ES-I3 (cell line): ENCODE measurements around the gene CMIP.

ENCODE experiments used
- H3K36me3 ChIP-seq: 2 replicates; pipeline ENCODE4 v1.6.1; 2013; ENCODE audit warnings: mild to moderate bottlenecking, low read length, control low read depth, moderate library complexity; ENCODE audit not compliant: insufficient read depth
- H3K4me1 ChIP-seq: 2 replicates; pipeline ENCODE4 v1.6.1; 2013; ENCODE audit warnings: mild to moderate bottlenecking, control low read depth, low read length; ENCODE audit not compliant: insufficient read depth
- H3K9ac ChIP-seq: 2 replicates; pipeline ENCODE4 v1.6.1; 2013; ENCODE audit warnings: low read depth, mild to moderate bottlenecking, low read length, moderate library complexity
- H3K9me3 ChIP-seq: 2 replicates; pipeline ENCODE4 v1.6.1; 2013; ENCODE audit warnings: mild to moderate bottlenecking, low read length, moderate library complexity; ENCODE audit not compliant: control insufficient read depth, insufficient read depth

The CMIP gene

DNA sequence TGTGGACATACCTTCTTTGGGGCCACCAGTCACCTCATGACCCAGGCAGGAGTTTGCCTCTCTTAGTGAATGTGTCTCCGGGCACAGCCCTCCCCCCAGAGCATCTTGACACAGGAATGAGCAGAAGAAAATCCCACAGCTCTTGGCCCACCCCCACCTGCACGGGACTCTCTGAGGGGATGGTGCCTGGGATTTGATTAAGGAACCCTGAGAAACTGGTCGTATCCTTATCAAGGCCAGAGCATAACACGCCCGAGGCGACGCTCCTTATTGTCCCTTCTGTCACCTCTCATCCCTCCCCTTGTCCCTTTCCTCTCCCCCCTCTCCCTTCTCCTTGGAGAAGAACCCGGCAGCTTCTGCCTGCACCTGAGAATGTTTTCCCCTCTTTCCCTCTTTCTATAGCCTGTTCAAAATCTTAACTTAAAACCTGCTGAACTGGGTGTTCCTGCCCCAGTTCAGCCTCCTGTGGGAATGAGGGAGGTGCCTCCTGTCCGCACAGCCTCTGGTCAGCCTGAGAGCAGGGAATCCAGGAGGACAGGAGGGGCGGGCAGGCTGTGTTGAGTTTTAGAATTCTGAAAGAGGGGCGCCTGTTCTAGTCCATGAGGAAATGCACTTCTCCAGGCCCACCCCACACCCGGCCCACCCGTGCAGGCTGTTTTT lies 193.8 kb downstream of the CMIP start:
- H3K36me3 ChIP-seq: no peaks in the 10 kb centered on the region
- H3K9me3 ChIP-seq: no peaks in the 10 kb centered on the region
- no peak overlapping the region for H3K9ac ChIP-seq
- H3K4me1 ChIP-seq: peaks cover 22% of the 10 kb centered on the region

DNA sequence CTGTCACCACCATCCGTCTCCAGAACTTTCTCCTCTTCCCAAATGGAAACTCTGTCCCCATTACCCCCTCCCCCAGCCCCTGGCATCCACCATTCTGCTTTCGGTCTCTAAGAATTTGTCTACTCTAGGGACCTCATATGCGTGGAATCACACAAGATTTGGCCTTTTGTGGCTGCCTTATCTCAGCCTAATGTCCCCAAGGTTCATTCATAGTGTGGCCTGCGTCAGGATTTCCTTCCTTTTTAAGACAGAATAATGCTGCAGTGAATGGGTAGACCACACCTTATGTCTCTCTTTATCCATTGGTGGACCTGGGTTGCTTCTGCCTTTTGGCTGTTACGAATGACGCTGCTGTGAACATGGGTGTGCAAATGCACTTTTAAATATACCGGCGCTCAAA lies 194.7 kb downstream of the CMIP start:
- Histone ChIP-seq H3K4me1 (peaks cover 14% of the 10 kb centered on the region), H3K9me3 (no peaks in the 10 kb centered on the region), H3K36me3 (no peaks in the 10 kb centered on the region), H3K9ac (no peak overlapping the region)

DNA sequence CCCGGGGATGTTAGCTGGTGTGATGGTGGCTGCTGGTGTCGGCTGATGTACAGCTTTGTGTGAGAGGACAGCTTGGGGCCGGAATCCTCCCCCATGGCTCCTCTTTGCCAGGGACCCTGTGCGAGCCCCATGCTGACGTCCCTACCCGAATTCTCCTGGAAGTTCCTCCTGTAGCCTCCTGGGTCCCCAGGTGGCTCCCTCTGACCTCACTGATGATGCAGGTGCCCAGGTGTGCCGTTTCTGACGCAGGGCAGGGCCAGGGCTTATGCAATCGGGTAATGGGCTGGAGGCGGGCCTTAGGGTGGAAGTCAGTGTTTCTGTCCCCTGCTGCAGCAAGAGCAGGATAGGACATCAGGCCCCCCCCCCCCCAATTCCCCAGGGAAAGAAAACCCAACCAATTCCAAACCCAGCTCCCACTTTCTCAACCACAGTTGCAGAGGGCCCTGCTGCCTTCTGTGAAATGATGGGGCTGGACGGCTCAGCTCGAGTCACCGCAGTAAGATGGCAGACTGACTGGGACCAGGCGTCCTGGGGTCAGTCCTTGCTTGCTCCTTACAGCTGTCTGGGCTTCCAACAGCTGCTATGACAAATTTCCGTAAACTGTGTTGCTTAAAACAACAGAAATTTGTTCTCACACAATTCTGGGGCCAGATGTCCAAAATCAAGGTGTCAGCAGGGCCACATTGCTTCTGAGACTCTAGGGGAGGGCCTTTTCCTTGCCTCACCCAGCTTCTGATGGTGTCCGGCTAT lies 195.5 kb downstream of the CMIP start:
- Histone ChIP-seq H3K9ac (no peak overlapping the region), H3K36me3 (no peaks in the 10 kb centered on the region), H3K9me3 (no peaks in the 10 kb centered on the region), H3K4me1 (0 out of 2 replicates have a peak, but pooled peaks cover 6% of the 10 kb centered on the region)

DNA sequence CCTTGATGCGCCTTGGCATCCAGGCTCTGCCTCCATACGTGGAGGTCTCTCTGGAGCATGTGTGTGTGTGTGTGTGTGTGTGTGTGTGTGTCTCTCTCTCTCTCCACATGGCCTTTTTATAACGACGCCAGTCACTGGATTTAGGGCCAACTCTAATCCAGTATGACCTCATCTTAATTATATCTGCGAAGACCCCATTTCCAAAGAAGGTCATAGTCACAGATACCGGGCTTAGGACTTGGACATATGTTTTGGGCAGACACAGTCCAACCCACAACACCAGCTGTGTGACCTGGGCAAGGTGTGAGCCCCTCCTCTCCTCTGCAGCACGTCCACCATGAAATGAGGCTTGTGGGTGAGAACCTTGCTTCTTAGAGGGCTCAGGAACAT lies 196.1 kb downstream of the CMIP start:
- Histone ChIP-seq H3K36me3 (no peaks in the 10 kb centered on the region), H3K9ac (no peak overlapping the region), H3K4me1 (0 out of 2 replicates have a peak, but pooled peaks cover 5% of the 10 kb centered on the region)

DNA sequence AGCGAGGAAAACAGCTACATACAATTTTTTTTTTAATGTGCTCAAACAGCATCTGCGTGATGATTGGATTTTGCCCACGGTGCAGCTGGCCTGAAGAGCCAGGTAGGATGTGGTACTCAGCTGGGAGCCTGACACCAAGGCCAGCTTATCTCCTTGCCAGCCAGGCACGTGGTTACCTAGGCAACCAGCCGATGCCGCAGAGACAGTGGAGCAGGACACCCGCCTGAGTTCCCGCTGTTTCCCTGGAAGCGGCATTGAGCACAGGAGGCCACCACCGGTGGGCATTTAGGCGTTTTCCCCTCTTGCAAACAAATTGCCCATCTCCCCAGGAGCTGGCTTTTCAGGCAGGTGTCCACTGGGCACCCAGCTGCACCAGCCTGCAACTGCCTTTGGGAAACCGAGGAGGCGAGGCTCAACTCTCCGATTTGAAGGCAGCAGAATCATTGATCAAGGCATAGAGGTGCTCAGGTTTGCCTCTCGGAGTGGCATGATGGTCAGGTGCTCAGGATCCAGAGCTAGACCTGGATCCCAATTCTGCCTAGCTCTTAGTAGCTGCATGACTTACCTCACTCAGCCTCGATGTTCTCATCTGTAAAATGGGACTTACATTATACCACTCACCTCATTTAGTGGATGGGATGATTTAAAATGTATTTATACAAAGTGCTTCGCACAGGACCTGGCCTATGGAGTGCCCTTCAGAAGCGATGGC lies 196.9 kb downstream of the CMIP start:
- H3K9ac ChIP-seq: no peak overlapping the region
- H3K4me1 ChIP-seq: 0 out of 2 replicates have a peak, but pooled peaks cover 5% of the 10 kb centered on the region
- H3K9me3 ChIP-seq: no peaks in the 10 kb centered on the region
- no peaks in the 10 kb centered on the region for H3K36me3 ChIP-seq

More for the DNA sequence above, 196.1 kb downstream of the CMIP start:
- no peaks in the 10 kb centered on the region for H3K9me3 ChIP-seq

DNA sequence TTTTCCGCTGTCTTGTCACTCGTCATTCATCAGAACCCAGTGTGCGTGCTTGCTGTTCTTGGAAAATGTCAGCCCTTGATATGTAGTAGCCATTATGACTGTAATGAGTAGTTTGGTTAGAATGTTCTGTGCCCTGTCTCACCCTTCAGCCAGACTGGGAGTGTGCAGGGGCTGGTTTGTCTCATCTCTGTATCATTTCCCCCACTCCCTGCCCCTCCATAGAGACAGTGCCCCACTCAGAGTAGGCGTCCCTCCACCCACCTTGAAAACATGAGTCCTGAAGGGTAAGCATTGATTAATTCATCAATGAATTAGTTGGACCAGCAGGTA lies 197.5 kb downstream of the CMIP start:
- no peak overlapping the region for H3K9ac ChIP-seq
- H3K4me1 ChIP-seq: peaks cover 8% of the 10 kb centered on the region; the same call in 1 of the 2 replicates
- H3K9me3 ChIP-seq: no peaks in the 10 kb centered on the region
- no peaks in the 10 kb centered on the region for H3K36me3 ChIP-seq

DNA sequence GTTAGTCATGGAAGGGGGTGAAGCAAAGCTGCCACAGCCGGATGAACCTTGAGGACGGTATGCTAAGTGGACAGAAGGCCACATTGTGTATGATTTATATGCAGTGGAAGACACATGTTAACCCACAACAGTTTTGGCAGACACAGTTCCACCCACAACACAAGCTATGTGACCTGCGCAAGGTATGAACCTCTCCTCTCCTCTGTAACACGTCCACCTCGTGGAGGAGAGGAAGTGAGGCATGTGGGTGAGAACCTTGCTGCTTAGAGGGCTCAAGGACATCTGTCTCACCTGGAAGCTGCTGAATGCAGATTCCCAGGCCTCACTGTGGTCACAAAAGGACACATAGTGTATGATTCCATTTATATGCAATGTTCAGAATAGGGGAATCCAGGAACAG lies 198.3 kb downstream of the CMIP start:
- Histone ChIP-seq H3K4me1 (peaks cover 11% of the 10 kb centered on the region; the same call in 1 of the 2 replicates), H3K9me3 (no peaks in the 10 kb centered on the region), H3K36me3 (no peaks in the 10 kb centered on the region), H3K9ac (no peak overlapping the region)

DNA sequence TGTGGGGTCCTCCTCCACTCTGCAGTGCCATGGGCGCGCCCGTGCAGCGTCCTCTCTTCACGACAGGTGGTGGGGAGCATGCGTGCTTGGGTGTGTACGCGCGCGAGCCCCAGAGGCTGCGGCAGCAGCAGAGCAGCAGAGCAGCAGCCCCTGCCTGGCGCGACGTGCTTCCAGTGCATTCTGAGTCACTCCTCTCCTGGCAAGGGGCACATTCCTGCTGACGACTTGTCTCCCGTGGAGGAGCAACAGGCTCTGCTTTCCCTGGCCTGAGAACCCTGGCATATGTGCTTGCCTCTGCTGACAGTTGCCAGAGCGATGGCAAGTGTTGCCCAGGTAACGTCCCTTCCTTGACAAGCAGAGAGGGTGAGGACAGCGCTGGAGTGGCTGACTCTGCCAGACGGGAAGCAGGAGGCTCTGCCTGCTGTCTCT lies 200.7 kb downstream of the CMIP start:
- H3K4me1 ChIP-seq: peaks cover 10% of the 10 kb centered on the region; the same call in 1 of the 2 replicates
- H3K36me3 ChIP-seq: no peaks in the 10 kb centered on the region
- no peaks in the 10 kb centered on the region for H3K9me3 ChIP-seq
- no peak overlapping the region for H3K9ac ChIP-seq

DNA sequence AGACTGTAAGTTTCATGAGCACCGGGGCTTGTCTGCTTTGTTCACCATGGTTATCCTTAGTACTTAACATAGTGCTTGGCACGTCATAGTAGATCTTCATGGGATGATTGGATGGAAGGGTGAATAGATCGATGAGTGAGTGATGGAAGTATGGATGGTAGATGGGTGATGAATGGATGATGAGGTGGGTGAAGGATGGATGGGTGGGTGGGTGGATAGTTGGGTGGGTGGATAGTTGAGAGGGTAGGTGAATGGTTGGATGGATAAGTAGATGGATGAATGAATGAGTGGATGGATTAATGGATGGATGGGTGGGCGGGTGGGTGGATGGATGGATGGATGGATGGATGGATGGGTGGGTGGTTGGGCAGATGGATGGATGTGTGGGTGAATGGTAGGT lies 201.3 kb downstream of the CMIP start:
- H3K9ac ChIP-seq: no peak overlapping the region
- H3K4me1 ChIP-seq: peaks cover 16% of the 10 kb centered on the region
- H3K36me3 ChIP-seq: no peaks in the 10 kb centered on the region
- H3K9me3 ChIP-seq: no peaks in the 10 kb centered on the region

DNA sequence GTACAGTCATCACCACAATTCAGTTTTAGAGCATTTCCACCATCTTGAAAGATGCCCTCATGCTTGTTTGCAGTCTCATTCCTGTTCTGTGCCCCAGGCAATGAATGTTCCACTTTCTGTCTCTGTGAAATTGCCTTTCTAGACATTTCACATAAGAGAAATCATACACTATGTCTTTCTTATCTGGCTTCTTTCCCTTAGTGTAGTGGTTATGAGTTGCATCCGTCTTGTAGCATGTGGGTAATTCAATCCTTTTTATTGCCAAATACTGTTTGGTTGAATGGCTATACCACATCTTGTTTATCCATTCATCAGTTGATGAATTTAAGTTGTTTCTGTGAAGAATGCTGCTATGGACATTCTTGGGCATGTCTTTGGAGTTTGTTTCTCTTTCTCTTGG lies 202.0 kb downstream of the CMIP start:
- H3K4me1 ChIP-seq: peaks cover 21% of the 10 kb centered on the region
- H3K36me3 ChIP-seq: no peaks in the 10 kb centered on the region
- no peaks in the 10 kb centered on the region for H3K9me3 ChIP-seq
- no peak overlapping the region for H3K9ac ChIP-seq

DNA sequence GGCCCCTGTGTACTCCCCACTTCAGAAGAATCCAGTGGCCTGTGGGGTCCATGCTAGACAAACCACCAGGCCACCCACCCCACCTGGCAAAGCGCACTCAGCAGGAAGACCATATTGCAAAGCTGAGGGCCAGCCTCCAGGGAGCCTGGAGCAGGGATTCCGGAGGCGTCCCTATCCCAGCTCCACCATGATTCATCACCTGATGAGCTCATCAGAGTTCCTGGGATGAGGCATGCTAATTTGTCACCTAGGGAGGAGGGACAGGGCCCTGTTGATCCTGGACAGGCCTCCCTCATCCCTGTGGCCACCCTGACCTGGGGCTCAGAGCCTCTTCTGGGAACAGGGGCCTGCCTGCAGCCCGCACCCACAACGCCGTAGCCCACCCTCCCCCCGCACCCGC lies 202.9 kb downstream of the CMIP start:
- Histone ChIP-seq H3K4me1 (peaks cover 30% of the 10 kb centered on the region), H3K9ac (no peak overlapping the region)

DNA sequence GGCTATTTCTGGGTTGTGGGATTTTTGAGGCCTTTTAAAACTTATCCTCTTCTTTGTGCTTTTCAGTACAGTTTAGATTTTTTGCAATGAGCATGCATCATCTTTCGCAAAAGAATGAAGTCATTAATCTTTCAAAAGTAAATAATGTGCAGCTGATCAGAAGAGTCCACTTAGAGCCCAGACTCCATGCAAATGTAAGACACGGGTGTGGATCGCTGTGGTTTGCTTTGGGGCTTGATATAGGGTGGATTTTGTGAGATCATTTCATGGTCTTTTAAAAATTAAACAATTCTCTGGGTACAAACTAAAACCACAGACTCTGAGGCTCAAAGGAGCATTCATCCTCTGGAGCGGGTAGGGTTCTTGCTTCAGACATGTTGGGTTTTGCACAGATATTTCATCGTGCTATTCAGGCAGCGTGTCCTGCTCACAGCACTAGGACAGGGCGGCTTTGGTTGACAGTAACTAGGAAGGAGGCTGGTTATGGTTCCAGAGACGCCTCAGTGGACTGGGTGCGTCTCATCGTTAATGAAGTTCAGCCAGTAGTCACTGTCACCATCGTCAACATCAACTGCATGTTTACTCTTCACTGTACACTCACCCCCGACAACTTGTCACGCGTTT lies 205.1 kb downstream of the CMIP start:
- Histone ChIP-seq H3K4me1 (peaks cover 35% of the 10 kb centered on the region), H3K36me3 (no peaks in the 10 kb centered on the region; the same call in 1 of the 2 replicates), H3K9ac (no peak overlapping the region), H3K9me3 (no peaks in the 10 kb centered on the region)

More for the DNA sequence above, 202.9 kb downstream of the CMIP start:
- Histone ChIP-seq H3K36me3 (no peaks in the 10 kb centered on the region; the same call in 1 of the 2 replicates), H3K9me3 (no peaks in the 10 kb centered on the region)

DNA sequence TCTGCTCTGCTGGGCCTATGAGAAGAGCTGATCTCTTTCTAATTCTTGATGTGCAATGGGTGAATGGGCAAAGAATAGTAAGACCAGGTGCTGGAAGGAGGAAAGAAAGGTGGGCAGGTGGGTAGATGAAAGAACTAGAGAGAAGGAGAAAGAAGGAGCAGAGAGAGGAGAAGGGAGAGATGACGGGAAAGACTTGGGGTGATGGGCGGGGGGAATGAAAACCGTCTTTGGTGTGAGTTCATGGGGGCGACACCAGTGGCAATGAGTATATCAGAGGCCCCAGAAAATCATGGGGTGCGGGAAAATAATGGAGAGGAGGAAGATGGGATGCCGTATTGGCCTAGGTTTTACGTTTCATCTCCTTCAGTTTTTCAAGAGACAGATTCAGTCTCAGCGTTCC lies 205.7 kb downstream of the CMIP start:
- Histone ChIP-seq H3K36me3 (no peaks in the 10 kb centered on the region; the same call in 1 of the 2 replicates), H3K4me1 (peaks cover 35% of the 10 kb centered on the region), H3K9me3 (no peaks in the 10 kb centered on the region), H3K9ac (no peak overlapping the region)

DNA sequence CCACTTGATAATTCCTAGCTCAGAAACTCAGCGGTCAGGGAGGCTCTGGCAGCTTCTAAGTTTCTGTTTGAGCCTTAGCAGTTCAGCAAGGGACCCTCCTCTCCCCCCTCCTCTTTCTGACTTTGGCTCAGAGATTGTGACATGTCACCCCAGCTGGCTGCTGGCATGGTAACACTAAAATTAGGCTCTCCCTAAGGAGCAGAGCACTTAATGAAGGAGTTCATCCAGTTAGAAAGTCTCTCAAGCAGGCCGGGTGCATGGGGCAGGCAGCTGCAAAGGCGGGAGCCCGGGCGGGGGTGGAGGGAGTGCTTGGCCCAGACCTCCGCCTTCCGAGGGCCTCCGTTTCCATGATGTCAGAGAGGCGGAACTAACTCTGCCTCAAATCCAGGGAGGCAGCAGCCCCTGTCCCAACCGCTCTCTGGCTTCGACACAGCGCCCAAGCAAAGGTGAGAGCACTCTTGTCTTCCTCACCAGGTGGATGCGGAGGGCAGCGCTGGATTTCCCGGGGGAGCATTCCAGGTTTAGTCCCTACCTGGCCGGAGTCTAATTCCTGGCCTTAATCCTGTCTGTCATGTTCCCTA lies 206.5 kb downstream of the CMIP start:
- Histone ChIP-seq H3K9ac (no peak overlapping the region), H3K36me3 (no peaks in the 10 kb centered on the region; the same call in 1 of the 2 replicates), H3K9me3 (no peaks in the 10 kb centered on the region), H3K4me1 (peaks cover 35% of the 10 kb centered on the region)
